ENCODE data around the gene CDH18.
A peak's percentile ranks its signal among the peaks of the same experiment; 100 is the strongest.

The CDH18 gene

GRCh38 chr5:19565466-19565865 is 422.5 kb downstream of the CDH18 start:
- DNase-seq, result no peak

- DNase-seq, result peak; percentile 21
Measured at GRCh38 chr5:19564036-19564435, 424.0 kb downstream of the CDH18 start.

DNA sequence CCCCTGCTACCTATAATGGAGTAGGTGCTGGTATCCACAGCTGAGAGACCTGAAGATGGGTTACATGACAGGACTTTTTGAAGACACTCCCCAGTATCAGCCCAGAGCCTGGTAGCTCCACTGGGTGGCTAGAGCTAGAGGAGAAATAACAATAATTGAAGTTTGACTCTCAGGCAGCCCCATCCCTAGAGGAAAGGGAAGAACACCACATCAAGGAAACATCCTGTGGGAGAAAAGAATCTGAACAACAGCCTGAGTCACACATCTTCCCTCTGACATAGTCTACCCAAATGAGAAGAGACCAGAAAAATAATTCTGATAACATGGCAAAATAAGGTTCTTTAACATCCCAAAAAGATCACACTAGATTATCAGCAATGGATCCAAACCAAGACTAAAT is 432.1 kb downstream of the CDH18 start:
- no peak for DNase-seq

DNA sequence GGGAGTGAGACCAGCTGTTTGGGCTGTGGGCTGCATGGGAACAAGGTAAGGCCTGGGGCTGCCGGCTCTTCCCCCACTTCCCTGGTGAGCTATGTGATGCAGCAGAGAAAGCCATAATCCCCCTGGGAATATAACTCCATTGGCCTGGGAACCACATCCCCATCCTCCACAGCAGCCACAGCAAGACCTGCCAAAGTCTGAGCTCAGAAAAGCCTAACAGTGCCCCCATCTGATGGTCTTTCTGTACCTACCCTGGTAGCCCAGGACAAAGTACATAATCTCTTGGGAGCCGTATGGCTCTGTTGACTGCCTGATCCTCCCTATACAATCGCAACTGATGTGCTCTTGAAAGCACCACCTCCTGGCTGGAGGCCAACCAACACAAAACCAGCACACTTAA is 432.6 kb downstream of the CDH18 start:
- DNase-seq, result no peak

DNA sequence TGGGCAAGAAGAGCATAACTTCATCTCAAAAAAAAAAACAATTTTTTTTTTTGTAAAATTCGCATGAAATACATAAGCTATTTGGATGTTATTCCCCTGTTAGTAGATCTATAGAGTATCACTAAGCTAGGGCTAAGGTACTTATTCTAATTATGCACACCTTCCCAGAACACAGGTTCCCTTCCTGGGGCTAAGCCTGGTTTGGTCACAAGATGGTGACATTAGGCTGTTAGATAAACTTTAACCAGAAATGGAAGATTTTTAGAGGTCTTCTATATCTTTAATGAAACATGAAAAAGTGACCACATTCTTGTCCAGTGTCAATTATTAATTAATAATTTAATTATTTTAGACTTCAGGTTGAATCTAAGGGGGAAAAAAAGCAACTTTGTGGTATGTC is 433.5 kb downstream of the CDH18 start:
- no peak for DNase-seq

DNA sequence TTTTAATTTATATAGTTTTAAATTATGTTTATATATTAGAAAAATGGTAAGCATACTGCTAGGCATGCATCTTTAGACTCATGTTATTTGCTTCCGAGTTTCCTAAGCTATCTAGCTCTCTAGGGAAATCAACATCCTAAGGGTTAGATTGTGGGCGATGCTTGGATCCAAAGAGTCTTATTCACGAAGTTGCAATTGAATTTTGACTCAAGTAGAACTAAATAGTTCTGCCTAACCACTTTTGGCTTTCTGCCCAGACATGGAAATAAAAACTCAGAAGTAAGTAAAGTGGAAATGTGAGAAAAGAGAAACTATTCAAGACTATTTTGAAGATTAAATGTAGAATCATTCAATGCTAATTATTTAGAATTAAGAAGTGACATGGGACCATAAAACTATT is 440.4 kb downstream of the CDH18 start:
- no peak for DNase-seq

GRCh38 chr5:19546521-19546920 is 441.5 kb downstream of the CDH18 start:
- DNase-seq, result no peak

- no peak for DNase-seq
Measured at GRCh38 chr5:19538607-19539006, 449.4 kb downstream of the CDH18 start.

- DNase-seq, result no peak
Measured at GRCh38 chr5:19536387-19536786, 451.6 kb downstream of the CDH18 start.

GRCh38 chr5:19534751-19535150 is 453.2 kb downstream of the CDH18 start:
- DNase-seq, result no peak

- no peak for DNase-seq
Measured at GRCh38 chr5:19532936-19533335, 455.1 kb downstream of the CDH18 start.

- no peak for DNase-seq
Measured at GRCh38 chr5:19531374-19531952, 456.5 kb downstream of the CDH18 start.

- DNase-seq, result no peak
Measured at GRCh38 chr5:19519448-19519847, 468.6 kb downstream of the CDH18 start.

DNA sequence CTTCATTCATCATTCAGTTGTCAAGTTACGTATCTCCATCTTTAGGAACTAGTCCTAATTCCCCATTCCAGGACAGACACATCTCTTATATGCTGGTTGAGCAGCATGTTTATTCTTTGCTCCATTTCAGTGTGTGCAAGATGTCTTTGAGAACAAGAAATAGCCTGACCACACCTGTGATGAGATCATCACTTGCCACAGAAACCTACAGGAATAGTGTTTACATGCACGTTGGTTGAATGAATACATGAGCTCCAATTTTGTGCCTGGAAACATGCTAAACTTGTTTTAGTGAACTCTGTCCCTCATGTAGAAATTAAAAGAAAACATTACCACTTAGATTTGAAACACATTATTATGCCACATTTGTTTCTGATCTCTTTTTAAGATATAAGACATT is 489.1 kb downstream of the CDH18 start:
- no peak for DNase-seq

GRCh38 chr5:19497229-19497815 is 490.7 kb downstream of the CDH18 start:
- DNase-seq, result no peak

GRCh38 chr5:19496056-19496455 is 491.9 kb downstream of the CDH18 start:
- no peak for DNase-seq

DNA sequence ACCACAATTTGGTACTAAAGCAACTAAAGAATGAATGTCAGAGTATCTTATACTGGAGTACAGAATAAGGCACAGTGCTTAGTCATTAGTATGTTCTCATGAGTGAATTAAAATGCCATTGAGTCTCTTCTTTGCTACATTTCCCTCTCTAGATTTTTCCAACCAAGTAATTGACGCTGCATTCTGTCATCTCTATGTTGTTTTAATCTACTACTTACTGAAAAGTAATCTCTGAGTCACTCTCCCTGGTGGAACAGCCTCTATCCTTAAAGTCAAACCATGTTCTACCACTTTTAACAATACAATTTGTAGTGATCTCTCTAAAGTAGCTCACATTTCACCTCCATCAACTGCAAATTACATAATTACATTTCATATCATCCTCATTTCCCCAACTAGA is 495.1 kb downstream of the CDH18 start:
- no peak for DNase-seq

- DNase-seq, result peak; percentile 49
Measured at GRCh38 chr5:19488786-19489185, 499.2 kb downstream of the CDH18 start.

DNA sequence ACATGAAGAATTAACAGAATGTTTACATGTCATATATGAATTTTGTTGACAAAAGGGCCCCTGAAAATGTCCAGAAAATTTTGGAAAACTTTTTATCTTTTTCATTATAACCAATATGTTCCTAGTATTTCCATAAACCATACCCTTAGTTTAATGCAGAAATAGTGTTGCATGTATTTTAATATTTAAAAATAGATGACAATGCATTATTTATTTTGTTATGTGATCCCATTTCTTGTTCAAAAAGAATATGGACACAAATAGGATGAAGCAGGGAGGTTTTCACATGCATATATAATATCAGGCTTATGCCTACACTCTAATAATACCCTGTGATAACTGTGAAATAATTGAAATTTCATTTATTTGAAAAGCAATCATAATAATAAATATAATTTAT is 500.5 kb downstream of the CDH18 start:
- DNase-seq, result no peak

DNA sequence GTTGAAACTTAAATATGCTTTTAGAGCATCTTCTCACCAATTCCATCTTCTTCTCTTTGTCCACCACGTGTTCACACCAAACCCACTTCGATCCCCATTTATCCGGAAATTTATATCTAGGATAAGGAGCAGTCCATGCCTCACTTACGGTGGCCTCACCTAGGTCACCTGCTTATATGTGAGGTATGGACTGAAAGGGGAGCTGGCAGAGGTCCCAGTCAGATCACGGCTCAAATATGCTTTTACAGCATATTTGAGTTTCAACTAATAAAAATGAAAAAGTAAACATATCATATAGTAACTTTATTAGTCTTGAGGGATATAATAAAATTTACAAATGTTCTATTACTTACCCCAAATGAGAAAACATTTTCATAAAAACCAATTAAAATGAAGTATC is 508.4 kb downstream of the CDH18 start:
- DNase-seq, result no peak

GRCh38 chr5:19462019-19462418 is 526.0 kb downstream of the CDH18 start:
- DNase-seq, result no peak

DNA sequence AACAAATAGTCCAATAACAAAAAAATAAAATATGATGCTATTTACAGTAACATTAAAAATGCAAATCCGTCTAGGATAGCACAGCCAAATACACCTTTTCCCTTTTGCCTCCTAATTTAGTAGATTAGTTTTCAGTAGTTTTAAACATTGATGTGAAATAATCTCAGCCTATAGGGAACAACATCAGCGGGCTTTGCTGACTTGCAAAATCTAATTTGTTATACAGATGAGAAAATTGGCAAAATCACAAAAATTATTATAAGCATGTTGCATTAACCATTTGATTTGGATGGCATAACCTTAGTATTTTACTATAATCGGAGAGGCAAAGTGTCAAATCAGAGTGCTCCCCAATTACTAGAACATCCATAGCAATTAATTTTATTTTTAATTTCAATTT is 563.5 kb downstream of the CDH18 start:
- DNase-seq, result no peak

Data from NCI-H1694 treated with DMSO at 0.1 percent for 48 hours (cell line).